Thoracic aorta (tissue), 2 donors: ENCODE measurements around the gene CPLX3. TPM values are rescaled to one million over a fixed set of nuclear protein-coding genes. Genes with fewer than 3 reads are reported as not detected.

ENCODE experiments used
- ATAC-seq: fragments of 150-250 bp; one replicate; pipeline ENCODE4 v1.8.0; 2017; ENCODE audit warnings: low read depth; ENCODE audit not compliant: insufficient number of reproducible peaks, low FRiP score
- DNase-seq: peaks from one replicate; pipeline ENCODE4 v3.0.0-alpha.2; 2020; ENCODE audit warnings: low spot score
- H3K27ac ChIP-seq, 2 donors: fragments of 200-600 bp; sonication (generic); 1 replicate in 1 of 2; 2 replicates in 1 of 2; pipeline ENCODE4 v1.5.1; 2016; ENCODE audit warnings: mild to moderate bottlenecking in 2 of 2, moderate library complexity in 2 of 2
- H3K27me3 ChIP-seq: fragments of 200-600 bp; sonication (generic); replicated peaks from 2 replicates; pipeline ENCODE4 v1.6.0; 2016; ENCODE audit warnings: mild to moderate bottlenecking; ENCODE audit not compliant: insufficient read depth
- H3K36me3 ChIP-seq: fragments of 200-600 bp; sonication (generic); one replicate; pipeline ENCODE4 v1.5.1; 2016
- H3K4me1 ChIP-seq, 2 donors: fragments of 200-600 bp; sonication (generic); 1 replicate in 1 of 2; 2 replicates in 1 of 2; pipeline versions ENCODE4 v1.5.1 to v1.6.0; 2016; ENCODE audit warnings: low read depth in 2 of 2, mild to moderate bottlenecking in 1 of 2; ENCODE audit not compliant: control insufficient read depth in 1 of 2
- H3K4me3 ChIP-seq: fragments of 200-600 bp; sonication (generic); 2 replicates; pipeline ENCODE4 v1.5.1; 2016; ENCODE audit warnings: mild to moderate bottlenecking
- H3K9me3 ChIP-seq: fragments of 200-600 bp; sonication (generic); 2 replicates; pipeline ENCODE4 v1.5.1; 2016
- CTCF ChIP-seq: fragments of 200-600 bp; sonication (generic); IDR thresholded peaks from one replicate; pipeline ENCODE4 v1.5.1; 2019; ENCODE audit warnings: antibody characterized with exemption
- total RNA-seq, 2 donors: library from RNA; depleted of rRNA; stranded (reverse); fragments of >200 nt; gene quantifications; one replicate each; pipeline versions ENCODE4 v1.1.0 to v1.2.3, GENCODE V29; 2016

The CPLX3 gene
- total RNA-seq, 2 donors from 2014 or later: not detected

DNA sequence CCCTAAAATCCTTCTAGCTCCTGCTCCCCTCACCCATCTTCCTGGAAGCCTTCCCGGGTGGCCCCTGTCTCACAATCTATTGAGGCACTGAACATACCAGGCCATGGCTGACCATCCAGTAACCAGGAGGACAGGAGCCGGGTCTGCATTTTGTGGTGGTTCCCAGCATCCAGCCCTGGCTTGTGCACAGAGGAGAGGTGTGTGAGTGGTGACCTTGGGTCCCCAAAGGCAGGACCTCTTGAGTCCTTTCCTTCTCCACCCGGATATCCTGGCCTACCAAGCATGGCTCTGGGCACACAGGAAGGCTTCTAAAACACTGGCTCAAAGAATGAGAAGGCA lies 36.7 kb upstream of the CPLX3 start:
- peaks cover 58 to 84% of the 10 kb centered on the region in 2 donors for H3K4me1 ChIP-seq
- DNase-seq (no peak), ATAC-seq (no peak)
- no peak for TF ChIP-seq CTCF
- H3K36me3 ChIP-seq: no peaks in the 10 kb centered on the region
- H3K27me3 ChIP-seq: no peaks in the 10 kb centered on the region
- no peaks in the 10 kb centered on the region for H3K9me3 ChIP-seq
- H3K4me3 ChIP-seq: peak overlapping the region; percentile 37
- H3K27ac ChIP-seq: peak overlapping the region; percentile 59 to 69

DNA sequence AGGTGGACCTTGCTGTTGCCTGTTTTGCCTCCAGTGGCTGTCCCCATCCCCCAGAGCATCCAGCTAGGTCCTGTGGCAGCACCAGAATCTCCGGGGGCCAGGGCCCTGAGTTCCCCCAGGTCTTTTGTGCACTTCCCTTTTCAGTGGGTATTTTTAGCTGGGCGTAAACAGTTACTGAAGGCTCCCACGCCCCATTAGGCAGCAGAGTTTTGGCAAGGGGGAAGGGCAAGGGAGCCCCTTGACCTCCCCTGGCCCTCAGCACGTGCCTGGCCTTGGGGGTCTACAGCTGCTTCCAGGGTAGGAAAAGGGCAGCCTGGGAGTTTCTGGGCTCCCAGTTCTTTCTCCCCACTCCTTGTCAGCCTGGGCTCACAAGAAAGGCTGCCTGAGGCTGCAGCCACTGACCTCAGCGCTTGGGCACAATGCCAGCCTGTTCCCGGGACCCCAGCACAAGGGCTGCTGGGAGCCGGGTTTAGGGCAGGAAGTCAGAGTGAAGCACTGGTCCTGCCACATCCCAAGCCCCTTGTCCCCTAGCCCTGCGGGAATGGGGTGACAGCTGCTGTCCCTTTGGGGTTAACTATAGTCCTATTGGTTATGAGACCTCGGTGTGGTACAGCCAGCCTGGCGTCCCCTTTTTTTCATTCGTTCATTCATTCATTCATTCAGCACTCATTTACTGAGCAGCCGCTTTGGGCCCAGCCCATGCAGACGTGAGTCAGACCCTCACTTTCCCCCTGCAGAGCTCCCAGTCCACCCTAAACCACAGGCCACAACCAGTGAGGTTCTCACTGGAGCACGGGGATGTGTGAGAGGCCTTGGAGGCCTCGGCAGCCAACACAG lies 36.1 kb upstream of the CPLX3 start:
- peak; percentile 18 for ATAC-seq
- Histone ChIP-seq H3K27ac (peak overlapping the region; percentile 59 to 69), H3K27me3 (no peaks in the 10 kb centered on the region), H3K9me3 (no peaks in the 10 kb centered on the region), H3K36me3 (no peaks in the 10 kb centered on the region), H3K4me3 (peak overlapping the region; percentile 37), H3K4me1 (peaks cover 56 to 78% of the 10 kb centered on the region in 2 donors)
- no peak for DNase-seq
- no peak for TF ChIP-seq CTCF

GRCh38 chr15:74791007-74791406 lies 35.4 kb upstream of the CPLX3 start:
- Histone ChIP-seq H3K4me3 (no peak overlapping the region), H3K27ac (peak overlapping the region in 1 of 2 donors; percentile 69), H3K36me3 (no peaks in the 10 kb centered on the region), H3K4me1 (peaks cover 52 to 71% of the 10 kb centered on the region in 2 donors), H3K27me3 (no peaks in the 10 kb centered on the region), H3K9me3 (no peaks in the 10 kb centered on the region)
- ATAC-seq (no peak), DNase-seq (no peak)
- TF ChIP-seq CTCF: no peak

DNA sequence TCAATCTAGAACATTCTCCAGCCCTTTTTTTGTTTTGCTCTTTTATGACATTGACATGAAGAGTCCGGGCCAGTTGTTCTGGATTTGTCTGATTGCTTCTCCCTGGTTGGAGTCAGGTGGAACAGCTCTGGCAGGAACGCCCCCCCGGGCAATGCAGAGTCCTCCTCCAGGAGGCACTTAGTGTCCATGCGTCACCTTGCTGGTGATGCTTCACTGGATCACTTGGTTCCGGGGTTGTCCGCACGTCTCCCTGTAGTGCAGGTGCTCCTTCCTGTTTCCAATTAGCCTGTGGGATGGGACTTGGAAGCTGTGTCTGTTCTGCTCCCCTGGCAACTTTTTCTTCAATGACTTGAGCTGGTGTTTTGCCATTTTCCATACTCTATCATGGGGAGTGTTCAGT lies 34.8 kb upstream of the CPLX3 start:
- no peaks in the 10 kb centered on the region for H3K36me3 ChIP-seq
- H3K4me3 ChIP-seq: no peak overlapping the region
- no peak overlapping the region for H3K27ac ChIP-seq
- H3K27me3 ChIP-seq: no peaks in the 10 kb centered on the region
- peaks cover 45 to 64% of the 10 kb centered on the region in 2 donors for H3K4me1 ChIP-seq
- no peak for ATAC-seq
- DNase-seq: no peak
- TF ChIP-seq CTCF: no peak
- no peaks in the 10 kb centered on the region for H3K9me3 ChIP-seq

- peaks cover 37 to 57% of the 10 kb centered on the region in 2 donors for H3K4me1 ChIP-seq
- H3K27ac ChIP-seq: no peak overlapping the region
- H3K9me3 ChIP-seq: no peaks in the 10 kb centered on the region
- DNase-seq: no peak
- no peak overlapping the region for H3K4me3 ChIP-seq
- no peaks in the 10 kb centered on the region for H3K27me3 ChIP-seq
- no peaks in the 10 kb centered on the region for H3K36me3 ChIP-seq
- no peak for ATAC-seq
- TF ChIP-seq CTCF: no peak
Observed at GRCh38 chr15:74792227-74793016, 34.0 kb upstream of the CPLX3 start.
